Measurements from ENCODE around the gene CNOT9.

Gene CNOT9

DNA sequence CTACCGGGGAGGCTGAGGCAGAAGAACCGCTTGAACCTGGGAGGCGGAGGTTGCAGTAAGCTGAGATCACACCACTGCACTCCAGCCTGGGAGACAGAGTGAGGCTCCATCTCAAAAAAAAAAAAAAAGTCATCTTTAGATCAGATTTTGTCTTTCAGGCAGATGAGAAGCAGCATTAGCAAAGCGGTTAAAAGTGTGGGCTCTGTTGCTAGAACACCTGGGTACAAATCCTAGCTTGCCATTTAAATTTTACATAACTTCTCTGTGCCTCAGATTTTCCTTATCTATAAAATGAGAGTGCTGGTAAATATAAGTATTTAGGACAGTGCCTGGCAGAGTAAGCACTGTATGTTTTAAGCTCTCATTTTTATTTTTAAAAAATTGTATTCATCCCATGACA, 8.2 kb downstream of the CNOT9 start:
- no peak for DNase-seq
- Histone ChIP-seq H3K27me3 (replicated peaks; ENCODE audit: insufficient read depth, low read length) (no peaks in the 10 kb centered on the region), H3K4me1 (ENCODE audit: low read length) (no peaks in the 10 kb centered on the region), H4K20me1 (ENCODE audit: insufficient read depth, low read length) (peaks cover 36% of the 10 kb centered on the region), H2AFZ (ENCODE audit: low read length) (no peak overlapping the region), H3K9me2 (replicated peaks; ENCODE audit: insufficient read depth, low read length) (no peaks in the 10 kb centered on the region), H3K4me2 (ENCODE audit: low read depth, low read length) (no peak overlapping the region), H3K9me3 (replicated peaks; ENCODE audit: insufficient read depth, low read length) (no peaks in the 10 kb centered on the region), H3K4me3 (ENCODE audit: low read length) (no peak overlapping the region), H3F3A (ENCODE audit: insufficient read depth, low read length) (peaks cover 5% of the 10 kb centered on the region; the same call in 1 of the 2 replicates), H3K79me2 (ENCODE audit: low read length) (peaks cover 99% of the 10 kb centered on the region), H3K36me3 (replicated peaks; ENCODE audit: insufficient read depth, low read length) (peaks cover 8% of the 10 kb centered on the region; the same call in 1 of the 2 replicates), H3K27ac (ENCODE audit: low read length) (no peak overlapping the region), H3K9ac (ENCODE audit: low read length) (no peak overlapping the region)
- TF ChIP-seq EZH2phosphoT487 (IDR thresholded peaks at IDR 0.05; ENCODE audit: low read length): no peak
- TF ChIP-seq, protein P1, sequence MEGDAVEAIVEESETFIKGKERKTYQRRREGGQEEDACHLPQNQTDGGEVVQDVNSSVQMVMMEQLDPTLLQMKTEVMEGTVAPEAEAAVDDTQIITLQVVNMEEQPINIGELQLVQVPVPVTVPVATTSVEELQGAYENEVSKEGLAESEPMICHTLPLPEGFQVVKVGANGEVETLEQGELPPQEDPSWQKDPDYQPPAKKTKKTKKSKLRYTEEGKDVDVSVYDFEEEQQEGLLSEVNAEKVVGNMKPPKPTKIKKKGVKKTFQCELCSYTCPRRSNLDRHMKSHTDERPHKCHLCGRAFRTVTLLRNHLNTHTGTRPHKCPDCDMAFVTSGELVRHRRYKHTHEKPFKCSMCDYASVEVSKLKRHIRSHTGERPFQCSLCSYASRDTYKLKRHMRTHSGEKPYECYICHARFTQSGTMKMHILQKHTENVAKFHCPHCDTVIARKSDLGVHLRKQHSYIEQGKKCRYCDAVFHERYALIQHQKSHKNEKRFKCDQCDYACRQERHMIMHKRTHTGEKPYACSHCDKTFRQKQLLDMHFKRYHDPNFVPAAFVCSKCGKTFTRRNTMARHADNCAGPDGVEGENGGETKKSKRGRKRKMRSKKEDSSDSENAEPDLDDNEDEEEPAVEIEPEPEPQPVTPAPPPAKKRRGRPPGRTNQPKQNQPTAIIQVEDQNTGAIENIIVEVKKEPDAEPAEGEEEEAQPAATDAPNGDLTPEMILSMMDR (IDR thresholded peaks at IDR 0.05; ENCODE audit: low read length): no peak
- no peak for TF ChIP-seq EZH2 (optimal IDR thresholded peaks at IDR 0.05; ENCODE audit: low read depth, low read length)

- H3K27ac ChIP-seq (ENCODE audit: low read length): no peak overlapping the region
- H3K27me3 ChIP-seq (replicated peaks; ENCODE audit: insufficient read depth, low read length): no peaks in the 10 kb centered on the region
- peaks cover 36% of the 10 kb centered on the region for H4K20me1 ChIP-seq (ENCODE audit: insufficient read depth, low read length)
These were observed 9.0 kb downstream of the CNOT9 start for GRCh38 chr2:218577482-218578220.

GRCh38 chr2:218578272-218578877, 9.7 kb downstream of the CNOT9 start:
- Histone ChIP-seq H3K79me2 (ENCODE audit: low read length) (peaks cover 96% of the 10 kb centered on the region), H3K4me2 (ENCODE audit: low read depth, low read length) (no peak overlapping the region), H3K4me1 (ENCODE audit: low read length) (no peaks in the 10 kb centered on the region), H2AFZ (ENCODE audit: low read length) (no peak overlapping the region), H3K36me3 (replicated peaks; ENCODE audit: insufficient read depth, low read length) (peaks cover 11% of the 10 kb centered on the region; the same call in 1 of the 2 replicates), H4K20me1 (ENCODE audit: insufficient read depth, low read length) (peaks cover 36% of the 10 kb centered on the region), H3K27ac (ENCODE audit: low read length) (no peak overlapping the region), H3F3A (ENCODE audit: insufficient read depth, low read length) (peaks cover 3% of the 10 kb centered on the region; the same call in 1 of the 2 replicates), H3K9ac (ENCODE audit: low read length) (no peak overlapping the region), H3K9me2 (replicated peaks; ENCODE audit: insufficient read depth, low read length) (no peaks in the 10 kb centered on the region), H3K27me3 (replicated peaks; ENCODE audit: insufficient read depth, low read length) (no peaks in the 10 kb centered on the region), H3K9me3 (replicated peaks; ENCODE audit: insufficient read depth, low read length) (no peaks in the 10 kb centered on the region), H3K4me3 (ENCODE audit: low read length) (no peak overlapping the region)
- TF ChIP-seq EZH2phosphoT487 (IDR thresholded peaks at IDR 0.05; ENCODE audit: low read length) (no peak), EZH2 (optimal IDR thresholded peaks at IDR 0.05; ENCODE audit: low read depth, low read length) (no peak)
- TF ChIP-seq, protein P1 (IDR thresholded peaks at IDR 0.05; ENCODE audit: low read length): no peak
- DNase-seq: no peak

More at GRCh38 chr2:218577482-218578220, 9.0 kb downstream of the CNOT9 start:
- Histone ChIP-seq H3K9ac (ENCODE audit: low read length) (no peak overlapping the region), H3K9me2 (replicated peaks; ENCODE audit: insufficient read depth, low read length) (no peaks in the 10 kb centered on the region), H3K9me3 (replicated peaks; ENCODE audit: insufficient read depth, low read length) (no peaks in the 10 kb centered on the region), H3K4me1 (ENCODE audit: low read length) (no peaks in the 10 kb centered on the region), H3K4me2 (ENCODE audit: low read depth, low read length) (no peak overlapping the region), H3K36me3 (replicated peaks; ENCODE audit: insufficient read depth, low read length) (peaks cover 8% of the 10 kb centered on the region; the same call in 1 of the 2 replicates), H3F3A (ENCODE audit: insufficient read depth, low read length) (peaks cover 5% of the 10 kb centered on the region; the same call in 1 of the 2 replicates), H3K79me2 (ENCODE audit: low read length) (peaks cover 96% of the 10 kb centered on the region), H2AFZ (ENCODE audit: low read length) (no peak overlapping the region), H3K4me3 (ENCODE audit: low read length) (no peak overlapping the region)
- no peak for TF ChIP-seq EZH2 (optimal IDR thresholded peaks at IDR 0.05; ENCODE audit: low read depth, low read length)
- TF ChIP-seq, protein P1 (IDR thresholded peaks at IDR 0.05; ENCODE audit: low read length): no peak
- TF ChIP-seq EZH2phosphoT487 (IDR thresholded peaks at IDR 0.05; ENCODE audit: low read length): no peak
- DNase-seq: no peak

All from MM.1S (cell line).